ENCODE measurements around the gene MLST8. TPM values are rescaled to one million over a fixed set of nuclear protein-coding genes. Genes with fewer than 3 reads are reported as not detected.
A peak's percentile ranks its signal among the peaks of the same experiment; 100 is the strongest.

MLST8 gene
- total and polyA plus RNA-seq, 2 donors (not counting 3 experiments of a cell fraction or from before 2014, with no cell fraction given), result 36.9 to 129 TPM

DNA sequence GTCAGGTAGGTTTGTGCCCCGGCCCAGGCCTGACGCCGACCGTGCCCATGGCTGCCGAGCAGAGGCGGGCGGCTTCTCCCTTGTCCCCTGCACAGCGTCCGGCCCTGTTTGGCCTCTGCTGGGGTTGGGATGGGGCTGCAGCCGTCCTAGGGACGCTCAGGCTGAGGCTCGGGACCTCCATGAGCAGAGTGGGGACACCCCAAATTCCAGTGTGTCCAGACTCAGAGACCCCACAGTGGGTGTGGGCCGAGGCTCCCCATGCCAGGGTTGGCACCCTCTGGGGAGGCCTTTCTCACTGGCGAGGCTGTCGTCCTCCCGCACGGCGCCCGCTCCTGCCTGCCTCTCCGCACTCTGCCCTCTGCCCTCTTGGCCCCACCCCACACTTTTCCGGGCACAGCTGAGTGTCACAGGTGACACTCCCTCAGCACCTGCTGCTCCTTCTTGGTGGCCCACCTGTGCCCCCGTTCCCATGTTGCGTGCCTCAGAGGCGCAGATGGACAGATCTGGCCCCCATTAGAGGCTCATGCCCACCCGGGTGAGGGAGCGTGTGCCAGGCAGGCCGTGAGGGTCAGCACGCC is 33.6 kb upstream of the MLST8 start:
- Histone ChIP-seq H3K79me2 (ENCODE audit: control insufficient read depth, insufficient read depth, low read length) (peaks cover 46% of the 10 kb centered on the region), H2AFZ (ENCODE audit: low read depth, low read length) (no peak overlapping the region), H3K36me3 (ENCODE audit: control insufficient read depth in 2 of 2, extremely low read depth in 1 of 2, insufficient read depth in 2 of 2, low read length in 2 of 2) (peaks cover 26 to 57% of the 10 kb centered on the region in 2 experiments), H4K20me1 (replicated peaks; ENCODE audit: control insufficient read depth, extremely low read depth, insufficient read depth, low read length) (no peaks in the 10 kb centered on the region), H3K9ac (replicated peaks; ENCODE audit: extremely low read depth, insufficient read depth, low read length) (peak overlapping the region; percentile 91), H3K9me1 (replicated peaks; ENCODE audit: control insufficient read depth, extremely low read depth, insufficient read depth, low read length) (no peaks in the 10 kb centered on the region), H3K4me2 (ENCODE audit: insufficient read depth, low read length) (peak overlapping the region; percentile 65), H3K27ac (ENCODE audit: insufficient read depth, low read depth, low read length) (peak overlapping the region; percentile 99), H3K4me1 (ENCODE audit: control insufficient read depth, extremely low read depth, insufficient read depth, low read length) (peaks cover 24% of the 10 kb centered on the region), H3K27me3 (ENCODE audit: control insufficient read depth in 2 of 2, insufficient read depth in 2 of 2, low read length in 2 of 2) (no peaks in the 10 kb centered on the region), H3K4me3 (replicated peaks in 1 of 3; ENCODE audit: insufficient read depth in 1 of 3, low read depth in 1 of 3, low read length in 3 of 3) (peak overlapping the region; percentile 40 to 71 (median 57)), H3K9me3 (replicated peaks; ENCODE audit: control insufficient read depth, insufficient read depth, low read length) (no peaks in the 10 kb centered on the region)
- DNase-seq (ENCODE audit: low read depth, low spot score) (no peak), FAIRE-seq (no peak)
- CTCF ChIA-PET, result interaction anchor here (1.0 kb wide), 1 partner anchor 16 kb away, joined by 3 read pairs; the partner anchor contains the start of gene TRAF7
- BruUV-seq (replicated peaks), result no TSS peak
- POLR2A ChIA-PET, result interaction anchor here (0.7 kb wide), 1 partner anchor 17 kb away, joined by 4 read pairs; the partner anchor contains the start of gene TRAF7
- dilution Hi-C loops (cut with MboI; ENCODE audit: extremely low pct_ligation_motif_present, low sequenced_read_pairs), result loop anchor here (25.0 kb wide), 1 partner anchor 134 kb away; the partner anchor contains the start of genes NHERF2, NTHL1 and TSC2
- TF ChIP-seq FOS (IDR thresholded peaks at IDR 0.05; ENCODE audit: borderline replicate concordance, insufficient read depth, low read length) (no peak), JUN (IDR thresholded peaks at IDR 0.05; ENCODE audit: borderline replicate concordance, insufficient read depth, insufficient read length, low read depth) (no peak), POLR2AphosphoS5 (IDR thresholded peaks at IDR 0.05; ENCODE audit: insufficient read depth, low read depth, low read length) (no peak), GATA2 (IDR thresholded peaks at IDR 0.05; ENCODE audit: insufficient read depth, insufficient read length, low read depth, low read length) (no peak), POLR2A (IDR thresholded peaks at IDR 0.05; ENCODE audit: low read depth, low read length) (no peak), MYC (IDR thresholded peaks at IDR 0.05; ENCODE audit: low read depth, low read length) (no peak), EZH2 (IDR thresholded peaks at IDR 0.05; ENCODE audit: borderline replicate concordance, low read depth, low read length, severe bottlenecking) (no peak)
- TF ChIP-seq, protein P1, sequence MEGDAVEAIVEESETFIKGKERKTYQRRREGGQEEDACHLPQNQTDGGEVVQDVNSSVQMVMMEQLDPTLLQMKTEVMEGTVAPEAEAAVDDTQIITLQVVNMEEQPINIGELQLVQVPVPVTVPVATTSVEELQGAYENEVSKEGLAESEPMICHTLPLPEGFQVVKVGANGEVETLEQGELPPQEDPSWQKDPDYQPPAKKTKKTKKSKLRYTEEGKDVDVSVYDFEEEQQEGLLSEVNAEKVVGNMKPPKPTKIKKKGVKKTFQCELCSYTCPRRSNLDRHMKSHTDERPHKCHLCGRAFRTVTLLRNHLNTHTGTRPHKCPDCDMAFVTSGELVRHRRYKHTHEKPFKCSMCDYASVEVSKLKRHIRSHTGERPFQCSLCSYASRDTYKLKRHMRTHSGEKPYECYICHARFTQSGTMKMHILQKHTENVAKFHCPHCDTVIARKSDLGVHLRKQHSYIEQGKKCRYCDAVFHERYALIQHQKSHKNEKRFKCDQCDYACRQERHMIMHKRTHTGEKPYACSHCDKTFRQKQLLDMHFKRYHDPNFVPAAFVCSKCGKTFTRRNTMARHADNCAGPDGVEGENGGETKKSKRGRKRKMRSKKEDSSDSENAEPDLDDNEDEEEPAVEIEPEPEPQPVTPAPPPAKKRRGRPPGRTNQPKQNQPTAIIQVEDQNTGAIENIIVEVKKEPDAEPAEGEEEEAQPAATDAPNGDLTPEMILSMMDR (IDR thresholded peaks at IDR 0.05; ENCODE audit: extremely low read depth in 1 of 2, insufficient read depth in 1 of 2, low read depth in 1 of 2, low read length in 2 of 2), result no peak
- TF ChIP-seq, protein P2, sequence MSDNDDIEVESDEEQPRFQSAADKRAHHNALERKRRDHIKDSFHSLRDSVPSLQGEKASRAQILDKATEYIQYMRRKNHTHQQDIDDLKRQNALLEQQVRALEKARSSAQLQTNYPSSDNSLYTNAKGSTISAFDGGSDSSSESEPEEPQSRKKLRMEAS (IDR thresholded peaks at IDR 0.05; ENCODE audit: insufficient read depth, insufficient read length), result no peak
- intact Hi-C loops (cut with micrococcal nuclease), result loop anchor here (2.0 kb wide), 2 partner anchors 51 to 79 kb away; partner anchors contain the start of genes E4F1 and ECI1

All from endothelial cell of umbilical vein (primary cell).